Subcutaneous adipose tissue (tissue), 4 donors: ENCODE measurements around the gene E2F4. TPM values are rescaled to one million over a fixed set of nuclear protein-coding genes. Genes with fewer than 3 reads are reported as not detected.

Experiments used
- total RNA-seq, 4 donors: library from RNA; depleted of rRNA; stranded (reverse); fragments of >200 nt; gene quantifications; one replicate each; pipeline ENCODE4 v1.1.0, GENCODE V29; 2016
- TF ChIP-seq, protein P1 (sequence below): fragments of 450-650 bp; IDR thresholded peaks from one replicate; pipeline ENCODE4 v1.5.1; 2016; ENCODE audit warnings: low read depth, mild to moderate bottlenecking, control low read depth, antibody characterized with exemption, moderate library complexity

The E2F4 gene
- total RNA-seq, 4 donors from 2014 or later = 48.1 to 70.8 (median 58.9) TPM

DNA sequence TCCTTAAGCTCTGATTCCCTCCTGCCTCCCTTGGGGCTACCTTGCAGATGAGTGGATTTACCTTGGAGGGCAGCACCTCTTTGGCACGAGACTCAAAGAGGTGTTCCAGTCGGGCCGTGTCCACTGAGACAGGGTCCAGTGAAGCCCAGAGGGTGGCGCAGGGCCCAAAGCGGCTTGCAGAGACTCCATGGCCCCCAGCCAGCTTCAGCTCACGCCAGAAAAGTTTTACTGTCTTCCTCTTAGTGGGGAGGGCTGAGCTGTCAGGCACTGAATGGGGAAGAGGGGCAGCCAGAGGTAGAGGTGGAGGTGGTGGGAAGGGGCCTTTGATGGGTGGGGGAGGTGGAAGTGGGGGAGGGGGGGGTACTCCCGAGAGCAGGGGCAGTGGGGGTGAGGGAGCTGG, 41.6 kb downstream of the E2F4 start:
- TF ChIP-seq, protein P1, sequence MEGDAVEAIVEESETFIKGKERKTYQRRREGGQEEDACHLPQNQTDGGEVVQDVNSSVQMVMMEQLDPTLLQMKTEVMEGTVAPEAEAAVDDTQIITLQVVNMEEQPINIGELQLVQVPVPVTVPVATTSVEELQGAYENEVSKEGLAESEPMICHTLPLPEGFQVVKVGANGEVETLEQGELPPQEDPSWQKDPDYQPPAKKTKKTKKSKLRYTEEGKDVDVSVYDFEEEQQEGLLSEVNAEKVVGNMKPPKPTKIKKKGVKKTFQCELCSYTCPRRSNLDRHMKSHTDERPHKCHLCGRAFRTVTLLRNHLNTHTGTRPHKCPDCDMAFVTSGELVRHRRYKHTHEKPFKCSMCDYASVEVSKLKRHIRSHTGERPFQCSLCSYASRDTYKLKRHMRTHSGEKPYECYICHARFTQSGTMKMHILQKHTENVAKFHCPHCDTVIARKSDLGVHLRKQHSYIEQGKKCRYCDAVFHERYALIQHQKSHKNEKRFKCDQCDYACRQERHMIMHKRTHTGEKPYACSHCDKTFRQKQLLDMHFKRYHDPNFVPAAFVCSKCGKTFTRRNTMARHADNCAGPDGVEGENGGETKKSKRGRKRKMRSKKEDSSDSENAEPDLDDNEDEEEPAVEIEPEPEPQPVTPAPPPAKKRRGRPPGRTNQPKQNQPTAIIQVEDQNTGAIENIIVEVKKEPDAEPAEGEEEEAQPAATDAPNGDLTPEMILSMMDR = no peak

DNA sequence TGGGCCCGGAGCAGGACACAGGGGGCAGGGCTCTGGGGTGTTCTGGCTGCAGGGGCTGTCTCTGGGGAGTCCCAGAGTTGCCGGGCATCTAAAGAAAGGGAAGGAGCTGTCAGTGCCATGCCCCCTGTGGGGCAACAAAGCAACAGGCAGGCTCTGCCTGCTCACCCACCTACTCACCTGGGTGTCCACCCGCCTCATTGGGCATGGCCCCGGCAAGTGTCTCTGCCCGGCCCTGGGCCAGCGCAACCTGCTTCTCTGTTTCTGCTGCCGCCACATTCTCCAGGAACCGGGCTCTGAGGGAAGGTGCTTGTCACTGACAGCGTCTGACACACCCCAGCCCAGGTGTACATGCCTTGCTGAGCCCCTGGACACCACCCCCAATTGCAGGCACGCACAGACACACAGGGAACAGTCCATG, 42.2 kb downstream of the E2F4 start:
- TF ChIP-seq, protein P1 = no peak

DNA sequence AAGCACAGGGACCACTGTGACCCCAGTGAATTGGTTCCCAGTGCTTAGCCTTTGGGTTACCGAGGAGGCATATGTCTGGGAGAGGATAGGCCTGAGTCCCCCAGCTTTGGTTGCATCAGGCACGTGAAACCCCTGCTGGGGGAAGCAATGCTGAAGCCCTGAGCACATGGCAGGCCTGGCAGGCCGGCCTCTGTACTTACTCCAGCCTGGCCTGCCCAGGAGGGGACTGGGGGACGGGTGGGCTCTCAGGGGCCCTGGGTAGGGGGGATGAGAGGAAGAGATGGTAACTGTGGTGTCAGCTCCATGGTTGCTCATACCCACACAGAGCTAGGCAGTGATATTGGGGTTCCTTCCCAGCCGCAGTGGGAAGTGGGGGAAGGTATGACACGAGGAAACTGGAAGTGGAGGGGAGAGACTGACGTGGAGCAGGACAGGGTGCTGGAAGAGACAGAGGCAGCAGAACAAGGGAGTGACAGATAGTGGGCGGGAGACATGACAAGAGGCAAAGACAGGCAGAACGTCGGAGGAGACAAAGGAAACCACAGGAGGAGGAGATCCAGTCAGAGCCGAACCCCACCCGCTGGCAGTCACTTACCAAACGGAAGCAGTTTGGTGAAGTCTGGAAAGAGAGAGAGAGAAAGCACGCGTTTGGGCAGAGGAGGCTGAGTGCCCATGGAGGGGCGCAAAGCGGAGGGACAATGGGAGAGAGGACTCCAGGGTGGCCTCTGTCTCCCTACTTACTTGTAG, 44.0 kb downstream of the E2F4 start:
- TF ChIP-seq, protein P1 = no peak

DNA sequence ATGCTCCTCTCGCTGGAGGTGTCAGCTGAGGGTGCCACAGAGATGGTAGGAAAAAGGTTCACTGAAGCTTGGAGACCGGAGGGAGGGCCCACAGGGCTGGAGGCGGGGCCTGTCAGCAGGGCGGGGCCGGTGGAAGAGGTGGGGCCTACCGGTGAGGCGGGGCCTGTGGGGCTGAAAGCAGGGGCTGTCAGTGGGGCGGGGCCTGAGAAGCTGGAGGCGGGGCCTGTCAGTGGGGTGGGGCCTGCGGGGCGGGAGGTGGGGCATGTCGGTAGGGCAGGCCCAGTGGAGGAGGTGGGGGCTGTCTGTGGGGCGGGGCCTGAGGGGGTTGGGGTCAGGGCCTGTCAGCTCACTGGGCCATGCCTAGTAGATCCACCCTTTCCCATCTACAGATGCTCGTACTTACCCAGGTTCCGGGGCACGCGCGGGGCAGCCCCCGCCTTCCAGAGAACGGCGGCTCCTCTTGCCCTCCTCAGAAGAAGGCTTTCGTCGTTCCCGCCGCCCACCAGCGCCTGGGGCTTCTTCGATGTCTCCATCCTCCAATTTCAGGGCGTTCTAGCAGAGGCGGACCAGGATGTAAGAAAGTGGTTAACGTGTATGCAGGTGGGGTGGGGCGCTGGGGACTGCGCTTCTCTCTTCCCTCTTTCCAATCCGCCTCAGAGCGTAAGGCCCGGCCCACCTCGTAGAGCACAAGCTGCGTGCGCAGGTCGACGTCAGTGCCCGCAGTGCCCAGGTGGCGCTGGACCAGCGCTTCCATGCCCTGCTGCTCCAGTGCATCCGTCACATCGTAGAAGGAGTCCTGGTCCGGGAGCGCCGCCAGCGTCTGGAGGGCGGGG, 44.8 kb downstream of the E2F4 start:
- TF ChIP-seq, protein P1 = no peak

DNA sequence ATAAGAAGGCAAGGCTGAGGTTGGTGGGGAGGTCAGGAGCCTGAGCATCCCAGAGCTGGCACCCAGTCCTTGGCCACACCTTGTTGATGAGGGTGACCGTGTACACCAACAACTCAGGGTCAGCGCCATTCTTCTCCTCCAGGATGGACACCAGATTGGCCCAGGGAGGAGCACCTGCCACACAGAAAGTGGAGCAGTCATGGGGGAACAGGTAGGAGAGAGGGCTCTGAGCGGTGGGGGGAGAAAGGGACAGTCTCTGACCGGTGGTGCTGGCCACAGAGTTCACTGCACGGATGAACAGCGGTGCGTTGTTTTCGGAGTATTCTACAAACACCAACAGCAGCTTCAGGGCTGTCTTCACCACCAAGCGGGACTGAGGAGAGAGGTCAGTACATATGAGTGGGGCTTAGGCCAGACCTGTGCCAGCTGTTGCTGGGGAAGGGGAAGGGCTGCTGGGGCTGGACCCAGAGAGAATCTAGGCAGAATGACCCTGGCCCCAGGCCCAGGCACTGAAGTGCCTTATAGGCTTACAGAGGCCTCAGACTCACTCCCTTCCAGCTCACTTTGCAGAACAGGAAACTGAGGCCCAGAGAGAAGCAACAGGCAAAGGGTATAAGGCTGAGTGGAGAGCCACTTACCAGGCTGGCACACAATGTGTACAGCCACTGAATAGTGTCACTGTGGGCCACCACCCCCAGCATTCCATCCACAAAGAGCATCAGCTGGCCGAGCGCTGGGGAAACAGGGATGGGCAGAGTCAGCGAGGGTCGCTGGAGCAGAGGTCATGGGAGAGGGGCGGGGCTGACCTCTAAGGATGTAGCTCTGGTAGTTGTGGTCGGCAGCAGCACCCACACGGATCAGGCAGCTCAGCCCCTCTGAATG, 45.7 kb downstream of the E2F4 start:
- TF ChIP-seq, protein P1 = no peak

DNA sequence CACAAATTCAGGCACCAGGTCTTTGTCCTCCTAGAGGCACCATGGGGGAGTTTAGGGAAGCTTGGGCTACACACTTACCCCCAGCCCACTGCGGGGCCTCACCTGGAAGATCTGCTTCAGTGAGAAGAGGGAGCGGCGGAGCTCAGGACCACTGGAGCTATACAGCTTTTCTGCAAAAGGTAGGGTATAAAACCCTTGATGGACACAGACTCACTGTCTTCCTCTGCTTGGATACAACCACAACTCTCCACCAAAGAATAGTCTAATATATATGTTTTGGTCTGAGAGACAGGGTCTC, 46.3 kb downstream of the E2F4 start:
- TF ChIP-seq, protein P1 = no peak
